Uterus (tissue), 4 donors: ENCODE data around the gene BNC2. TPM values are rescaled to one million over a fixed set of nuclear protein-coding genes. Genes with fewer than 3 reads are reported as not detected.

Experiments
- DNase-seq, 2 donors: peaks; one replicate each; pipeline ENCODE4 v3.0.0-alpha.2; 2019 to 2020
- H3K27ac ChIP-seq, 2 donors: fragments of 200-600 bp; sonication (generic); 1 replicate in 1 of 2; 2 replicates in 1 of 2; pipeline ENCODE4 v1.5.1; 2016 to 2018
- H3K27me3 ChIP-seq, 2 donors: fragments of 200-600 bp; sonication (generic); one replicate each; pipeline ENCODE4 v1.5.1; 2018 to 2019; ENCODE audit warnings: control low read depth in 1 of 2
- H3K36me3 ChIP-seq, 2 donors: fragments of 200-600 bp; sonication (generic); one replicate each; pipeline ENCODE4 v1.5.1; 2019; ENCODE audit warnings: control low read depth in 1 of 2
- H3K4me1 ChIP-seq, 2 donors: fragments of 200-600 bp; sonication (generic); one replicate each; pipeline ENCODE4 v1.5.1; 2018 to 2019; ENCODE audit warnings: control low read depth in 1 of 2
- H3K4me3 ChIP-seq, 2 donors: fragments of 200-600 bp; sonication (generic); 1 replicate in 1 of 2; 2 replicates in 1 of 2; pipeline ENCODE4 v1.5.1; 2018 to 2019; ENCODE audit warnings: mild to moderate bottlenecking in 1 of 2
- H3K9me3 ChIP-seq, 2 donors: fragments of 200-600 bp; sonication (generic); one replicate each; pipeline ENCODE4 v1.5.1; 2019; ENCODE audit warnings: control low read depth in 1 of 2
- CTCF ChIP-seq, 4 experiments: fragments of 200-600 bp in 2 of 4; fragments of 450-650 bp in 2 of 4; sonication (generic) in 2 of 4; IDR thresholded peaks; one replicate each; pipeline ENCODE4 v1.5.1; 2016 to 2019; ENCODE audit warnings: antibody characterized with exemption in 4 of 4, mild to moderate bottlenecking in 2 of 4, moderate library complexity in 1 of 4
- POLR2A ChIP-seq, 2 donors: fragments of 450-650 bp; IDR thresholded peaks; one replicate each; pipeline ENCODE4 v1.6.1; 2016; ENCODE audit warnings: antibody characterized with exemption in 2 of 2, mild to moderate bottlenecking in 1 of 2, moderate library complexity in 1 of 2
- intact Hi-C: fragments of 100-400 bp; cut with DNase I; formaldehyde crosslinking; loops from one replicate; pipeline ENCODE4 v1.15.1; 2023; ENCODE audit warnings: low total_unique reads
- total RNA-seq, 4 donors: library from RNA; depleted of rRNA in 3 of 4; stranded (reverse); fragments of >200 nt in 3 of 4; gene quantifications; one replicate each; pipeline versions ENCODE4 v1.1.0 to v1.2.4, GENCODE V29; 2014 to 2023
- donor health status: DM: yes; HTN: yes; CAD: no.

The BNC2 gene
- total RNA-seq, 4 donors from 2014 or later, result 85.9 to 293 (median 93.4) TPM

- TF ChIP-seq CTCF (IDR thresholded peaks at IDR 0.05), result no peak
- no peak for TF ChIP-seq POLR2A (IDR thresholded peaks at IDR 0.05)
- Histone ChIP-seq H3K9me3 (no peaks in the 10 kb centered on the region), H3K4me3 (peak overlapping the region; percentile 39 to 70), H3K27me3 (no peaks in the 10 kb centered on the region), H3K36me3 (no peaks in the 10 kb centered on the region), H3K4me1 (peaks cover 0 to 10% of the 10 kb centered on the region in 2 donors), H3K27ac (peak overlapping the region; percentile 96)
- intact Hi-C loops, result no loop called here
- no peak for DNase-seq
Observed at GRCh38 chr9:16728137-16728508, 142.3 kb downstream of the BNC2 start.

DNA sequence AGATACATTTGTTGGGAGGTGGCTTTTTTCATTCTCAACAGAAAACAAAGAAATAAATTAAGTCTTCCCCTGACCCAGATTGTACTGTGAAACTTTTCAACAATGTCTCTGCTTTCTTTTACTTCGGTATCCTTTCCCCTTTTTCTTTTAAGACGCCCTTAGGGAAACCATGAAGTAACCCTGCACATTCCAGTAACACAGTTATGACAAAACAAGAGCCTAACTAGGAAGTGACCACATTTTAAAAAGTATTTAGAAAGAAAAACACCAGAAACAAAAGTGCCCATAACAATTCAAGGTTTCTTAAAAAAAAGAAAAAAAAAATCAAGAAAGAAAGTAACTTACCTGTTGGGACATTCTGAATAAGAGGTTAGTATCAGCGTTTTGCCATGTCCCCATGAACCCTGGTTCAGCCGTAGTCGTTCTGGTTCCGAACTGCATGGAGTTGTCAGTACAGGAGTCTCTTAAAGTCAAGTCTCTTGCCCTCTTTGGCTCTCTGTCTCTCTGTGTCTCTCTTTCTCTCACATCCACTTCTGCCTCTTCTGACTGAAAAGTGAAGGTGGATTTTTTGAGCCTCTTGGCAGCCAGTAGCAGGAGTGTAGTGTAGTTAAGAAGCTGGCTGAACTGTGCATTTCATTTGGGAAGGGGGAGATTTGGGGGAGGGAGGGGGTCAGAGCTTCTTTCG lies 142.9 kb downstream of the BNC2 start:
- intact Hi-C loops, result no loop called here
- Histone ChIP-seq H3K27ac (peak overlapping the region; percentile 96), H3K36me3 (no peaks in the 10 kb centered on the region), H3K4me1 (peaks cover 0 to 10% of the 10 kb centered on the region in 2 donors), H3K9me3 (no peaks in the 10 kb centered on the region), H3K27me3 (no peaks in the 10 kb centered on the region), H3K4me3 (peak overlapping the region; percentile 39 to 70)
- no peak for DNase-seq
- no peak for TF ChIP-seq CTCF (IDR thresholded peaks at IDR 0.05)
- TF ChIP-seq POLR2A (IDR thresholded peaks at IDR 0.05), result no peak

- Histone ChIP-seq H3K27me3 (no peaks in the 10 kb centered on the region), H3K36me3 (no peaks in the 10 kb centered on the region), H3K9me3 (no peaks in the 10 kb centered on the region), H3K27ac (peak overlapping the region; percentile 96), H3K4me1 (peaks cover 0 to 11% of the 10 kb centered on the region in 2 donors), H3K4me3 (peak overlapping the region; percentile 39 to 70)
- intact Hi-C loops, result no loop called here
- TF ChIP-seq CTCF (IDR thresholded peaks at IDR 0.05), result no peak
- peak in 1 of 2 donors; percentile 69 for TF ChIP-seq POLR2A (IDR thresholded peaks at IDR 0.05)
- DNase-seq, result peak; percentile 87 to 88
Observed at GRCh38 chr9:16726718-16727451, 143.6 kb downstream of the BNC2 start.

DNA sequence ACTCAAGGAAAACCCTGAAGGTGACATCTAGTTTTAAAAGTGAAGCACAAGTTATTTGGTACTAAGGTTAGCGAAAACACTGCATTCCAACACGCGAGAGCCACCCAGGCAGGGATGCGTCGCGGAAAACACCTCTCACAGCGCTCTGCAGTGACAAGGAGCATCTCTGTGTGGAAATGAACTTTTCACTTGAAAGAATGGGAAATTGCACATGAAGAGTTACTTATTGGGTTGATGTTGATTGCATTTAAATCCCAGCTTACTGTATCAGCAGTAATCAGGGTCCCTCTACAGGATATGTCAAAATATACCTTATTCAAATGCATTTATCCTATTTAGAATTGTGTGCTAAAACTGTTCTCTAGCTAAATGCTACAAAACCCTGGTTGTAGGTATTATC lies 144.4 kb downstream of the BNC2 start:
- Histone ChIP-seq H3K9me3 (no peaks in the 10 kb centered on the region), H3K36me3 (no peaks in the 10 kb centered on the region), H3K4me3 (peak overlapping the region; percentile 39 to 70), H3K27me3 (no peaks in the 10 kb centered on the region), H3K27ac (peak overlapping the region; percentile 96), H3K4me1 (peaks cover 0 to 11% of the 10 kb centered on the region in 2 donors)
- intact Hi-C loops, result no loop called here
- TF ChIP-seq CTCF (IDR thresholded peaks at IDR 0.05) (no peak), POLR2A (IDR thresholded peaks at IDR 0.05) (no peak)
- DNase-seq, result no peak

DNA sequence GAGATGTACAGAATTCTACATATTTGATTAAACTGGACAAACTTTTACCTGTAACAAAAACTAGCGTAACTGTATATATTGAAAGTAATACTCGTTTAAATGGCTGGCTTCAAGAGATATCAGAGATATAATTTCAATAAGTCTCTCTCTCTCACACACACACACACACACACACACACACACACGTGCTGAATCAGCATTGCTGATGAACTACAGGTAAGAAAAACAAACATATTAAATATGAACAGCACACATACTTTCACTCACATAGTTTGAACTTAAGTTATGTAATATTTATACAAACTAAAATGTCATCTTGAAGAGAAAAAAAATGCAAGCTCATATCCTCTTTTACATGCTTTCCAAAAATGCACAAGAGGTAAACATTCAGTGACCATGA lies 145.4 kb downstream of the BNC2 start:
- H3K27me3 ChIP-seq, result no peaks in the 10 kb centered on the region
- TF ChIP-seq POLR2A (IDR thresholded peaks at IDR 0.05) (no peak), CTCF (IDR thresholded peaks at IDR 0.05) (no peak)
- H3K9me3 ChIP-seq, result no peaks in the 10 kb centered on the region
- peak overlapping the region; percentile 96 for H3K27ac ChIP-seq
- no peak for DNase-seq
- H3K4me3 ChIP-seq, result peak overlapping the region in 1 of 2 donors; percentile 70
- intact Hi-C loops, result no loop called here
- no peaks in the 10 kb centered on the region for H3K36me3 ChIP-seq
- peaks cover 0 to 11% of the 10 kb centered on the region in 2 donors for H3K4me1 ChIP-seq
